ENCODE data around the gene IBTK.

GRCh38 chr6:82172594-82172993 is 75.0 kb downstream of the IBTK start:
- TF ChIP-seq CTCF (IDR thresholded peaks at IDR 0.05; ENCODE audit: low read length): no peak
- no peak for TF ChIP-seq EZH2 (IDR thresholded peaks at IDR 0.05; ENCODE audit: borderline replicate concordance, low read length)

All from OCI-LY1 (cell line).